ENCODE measurements around the gene CEP63.
A peak's percentile ranks its signal among the peaks of the same experiment; 100 is the strongest.
"Not testable (repeated sequence)": the region's sequence is repeated elsewhere in the genome, so short reads cannot be mapped to it uniquely, and the experiment has no call there.

CEP63 gene

DNA sequence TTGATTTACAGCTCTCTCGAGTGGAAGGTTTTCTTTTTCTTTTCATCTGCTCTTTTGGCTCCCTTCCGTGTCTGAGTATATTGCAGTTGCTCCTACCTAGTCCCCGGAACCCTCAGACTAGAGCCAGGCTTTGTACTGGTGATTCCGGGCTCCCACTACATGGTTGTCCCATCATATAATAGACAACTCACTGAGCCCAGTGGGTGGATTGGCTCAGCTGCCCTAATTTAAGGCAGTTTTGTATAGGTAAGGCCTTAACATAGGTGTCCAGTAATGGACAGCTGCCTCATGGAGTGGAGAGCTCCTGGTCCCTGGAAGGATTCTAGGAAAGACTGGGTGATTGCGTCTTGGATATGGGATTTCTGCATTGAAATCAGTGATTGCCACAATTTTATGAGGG lies 106.9 kb downstream of the CEP63 start:
- DNase-seq, result no peak

DNA sequence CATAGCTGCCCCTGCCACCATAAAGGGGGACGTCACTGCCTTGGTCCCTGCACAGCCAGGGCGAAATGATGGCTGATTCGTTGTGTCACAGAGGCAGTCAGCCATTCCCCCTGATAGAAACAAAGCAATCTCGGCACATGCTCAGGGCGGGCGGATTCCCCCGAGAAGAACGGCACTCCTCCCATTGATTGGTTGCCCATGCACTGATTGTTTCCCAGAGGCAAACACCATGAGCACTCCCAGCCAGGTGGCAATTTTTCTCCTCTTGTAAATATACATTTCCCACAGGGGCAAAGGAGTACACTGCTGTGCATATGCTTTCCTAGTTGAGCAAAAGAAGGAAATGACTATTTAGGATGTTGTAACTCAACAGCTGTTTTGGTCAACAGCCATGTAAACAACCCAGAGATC lies 108.5 kb downstream of the CEP63 start:
- DNase-seq, result no peak

DNA sequence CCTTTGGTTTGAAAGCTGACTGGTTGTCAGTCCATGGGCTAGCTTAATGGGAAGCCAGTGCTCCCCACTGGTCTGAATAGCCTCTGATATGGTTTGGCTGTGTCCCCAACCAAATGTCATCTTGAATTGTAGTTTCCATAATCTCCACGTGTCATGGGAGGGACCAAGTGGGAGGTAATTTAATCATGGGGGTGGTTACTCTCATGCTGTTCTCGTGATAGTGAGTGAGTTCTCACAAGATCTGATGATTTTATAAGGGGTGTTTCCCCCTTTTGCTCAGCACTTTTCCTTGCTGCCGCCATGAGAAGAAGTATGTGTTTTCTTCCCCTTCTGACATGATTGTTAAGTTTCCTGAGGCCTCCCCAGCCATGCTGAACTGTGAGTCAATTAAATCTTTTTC lies 109.1 kb downstream of the CEP63 start:
- not testable (repeated sequence) for DNase-seq

DNA sequence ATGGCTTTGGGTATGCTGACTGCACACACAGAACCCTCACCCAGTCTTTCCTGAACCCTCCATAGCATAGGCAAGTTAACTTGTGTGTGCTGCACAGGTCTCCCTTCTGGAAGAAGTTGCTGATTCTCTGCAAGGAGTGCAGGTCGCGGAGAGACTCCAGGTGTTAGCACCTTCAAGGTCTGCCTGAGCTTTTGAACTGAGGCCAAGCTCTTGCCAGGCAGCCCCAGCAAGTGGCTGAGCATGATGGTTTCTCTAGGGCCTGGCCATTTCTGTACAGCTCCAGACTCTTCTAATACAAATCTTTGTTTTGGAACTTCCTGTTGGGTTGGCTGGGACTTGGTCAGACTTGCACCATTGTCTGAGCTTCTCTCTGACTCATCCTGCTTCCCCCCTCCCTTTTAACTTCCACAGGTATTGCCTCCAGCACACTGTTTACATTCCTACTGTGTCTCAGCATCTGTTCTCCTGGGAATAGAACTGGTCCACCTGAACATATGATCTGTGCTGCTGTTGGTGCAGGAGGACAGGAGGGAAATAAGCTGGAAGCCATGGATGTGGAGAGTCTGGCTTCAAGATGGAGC lies 111.6 kb downstream of the CEP63 start:
- peak; percentile 78 for DNase-seq

DNA sequence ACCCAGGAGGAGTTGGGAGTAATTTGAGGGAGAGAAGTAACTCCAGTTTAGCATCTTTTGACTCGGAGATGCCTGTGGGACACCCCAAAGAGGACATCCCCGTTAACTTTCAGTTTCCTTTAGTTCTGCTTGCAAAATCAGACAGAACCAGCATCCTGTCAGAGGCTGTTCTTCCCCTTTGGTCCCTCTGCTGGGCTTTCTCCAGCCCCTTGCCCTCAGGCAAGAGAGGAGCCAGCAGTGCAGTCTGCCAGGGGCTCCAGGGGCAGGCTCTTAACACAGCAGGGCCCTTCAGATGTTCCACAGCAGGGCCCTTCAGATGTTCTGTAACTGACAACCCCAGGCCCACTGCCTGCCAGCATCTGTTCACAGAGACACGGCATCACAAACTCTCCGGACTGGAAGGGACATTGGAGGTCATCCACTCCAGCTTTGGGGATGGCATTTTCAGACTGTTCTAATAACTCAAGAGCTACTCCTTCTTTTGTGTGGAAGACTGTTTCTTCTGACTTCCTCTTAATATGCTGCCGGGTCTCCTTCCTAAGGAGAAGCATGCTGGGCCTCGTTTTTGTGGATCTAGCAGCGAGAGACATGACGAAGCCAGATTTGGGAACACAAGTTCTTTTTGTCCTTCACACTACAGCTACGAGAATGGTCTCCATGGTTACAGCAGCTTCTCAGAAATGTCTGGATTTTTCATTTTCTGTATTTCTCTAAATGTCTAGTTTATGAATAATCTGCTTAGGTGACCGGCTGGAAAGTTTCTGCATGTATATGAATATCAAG lies 113.1 kb downstream of the CEP63 start:
- no peak for DNase-seq

DNA sequence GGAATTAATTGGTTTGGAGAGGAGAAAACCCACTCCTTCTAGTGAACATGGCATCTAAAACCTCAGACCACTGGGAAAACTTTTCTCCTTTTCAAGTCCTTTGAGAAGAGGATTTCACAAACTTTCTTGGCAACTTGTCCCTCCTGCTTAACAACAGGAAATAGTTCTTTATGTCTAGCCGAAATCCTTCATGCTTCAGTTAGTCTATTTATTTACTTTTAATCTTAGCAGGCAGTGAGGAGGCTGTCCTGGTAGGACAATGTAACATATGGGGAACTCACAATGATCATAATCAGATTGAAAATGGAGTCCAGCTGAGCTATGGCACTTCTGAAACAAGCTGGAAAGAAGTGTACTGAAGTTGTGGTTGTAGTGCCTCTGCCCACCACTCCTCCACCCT lies 114.3 kb downstream of the CEP63 start:
- peak; percentile 32 for DNase-seq

DNA sequence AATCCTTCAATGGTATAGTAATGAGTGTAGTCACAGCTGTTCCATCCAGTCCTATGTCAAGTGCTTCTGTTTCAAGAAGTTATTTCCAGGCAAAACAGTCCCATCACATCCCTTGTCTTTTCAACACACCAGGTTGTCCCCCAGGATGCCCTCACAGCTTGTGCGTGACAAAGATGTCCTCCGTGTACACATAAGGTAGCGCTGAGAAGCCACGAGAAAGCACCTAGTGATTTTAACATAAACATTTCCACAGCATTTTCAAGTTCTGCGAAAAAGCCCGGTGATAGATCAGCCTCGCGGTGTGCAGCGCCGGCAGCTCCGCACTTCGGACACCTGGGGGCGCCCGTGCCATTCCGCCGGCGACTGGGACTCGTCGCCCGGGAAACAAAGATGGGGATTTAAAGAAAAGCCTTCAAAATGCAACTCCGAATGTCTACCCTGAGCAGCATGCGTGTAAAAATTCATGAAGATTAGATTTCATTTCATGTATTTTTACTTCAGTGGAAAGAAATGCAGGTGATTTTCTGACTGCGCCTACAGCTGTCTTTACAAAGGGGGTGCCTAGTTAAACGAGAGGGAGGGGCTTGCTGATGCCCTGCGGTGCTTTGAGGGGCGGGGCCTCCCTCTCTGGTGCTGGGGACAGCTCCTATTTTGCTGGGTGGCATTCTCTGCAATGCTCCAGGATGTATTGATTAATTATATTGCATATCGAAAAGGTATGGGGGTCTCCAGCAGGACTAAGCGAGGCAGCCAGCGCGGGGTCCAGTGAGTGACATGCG lies 115.0 kb downstream of the CEP63 start:
- peak; percentile 78 for DNase-seq

DNA sequence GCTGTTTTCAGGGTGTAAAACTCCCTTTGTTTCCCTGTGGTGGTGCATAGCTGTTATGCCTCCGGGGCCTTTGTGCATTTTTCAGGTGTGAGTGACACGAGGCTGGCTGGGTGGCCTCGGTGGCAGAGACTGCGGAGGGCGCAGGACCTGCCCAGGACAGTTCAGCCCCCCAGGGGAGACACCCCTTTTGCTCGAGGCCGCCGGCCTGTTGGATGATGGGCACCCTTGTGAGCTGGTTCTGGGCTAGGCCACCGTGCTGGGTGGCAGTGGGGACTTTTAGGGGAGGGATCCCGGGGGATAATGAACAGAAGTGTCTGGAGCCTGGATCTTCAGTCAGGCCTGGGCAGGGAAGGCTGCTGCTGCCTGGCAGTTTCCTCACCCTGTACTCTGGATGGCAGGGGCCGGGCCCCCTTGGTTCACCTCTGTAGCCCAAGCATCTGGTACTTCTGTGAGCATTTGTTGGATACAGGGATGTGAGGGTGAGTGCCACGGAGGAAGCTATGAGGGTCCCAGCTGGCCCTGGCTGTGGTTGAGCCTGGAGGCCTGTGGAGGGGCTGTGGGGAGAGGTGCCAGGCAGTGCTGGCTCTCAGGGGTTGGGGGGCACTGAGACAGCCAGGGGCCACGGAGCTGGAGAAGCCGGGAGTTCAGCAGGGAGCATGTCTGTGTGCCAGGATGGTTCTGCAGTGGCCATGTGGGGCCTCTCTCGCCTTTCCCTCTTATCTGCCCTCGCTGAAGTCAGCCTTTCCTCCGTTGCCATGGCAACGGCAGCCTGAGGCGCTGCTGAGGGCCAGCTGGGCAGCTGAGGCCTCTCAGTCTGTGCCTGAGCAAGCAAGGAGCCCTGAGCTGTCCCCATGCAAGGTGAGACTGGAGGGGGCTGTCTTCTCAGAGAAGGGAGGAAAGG lies 115.9 kb downstream of the CEP63 start:
- peak; percentile 83 for DNase-seq

DNA sequence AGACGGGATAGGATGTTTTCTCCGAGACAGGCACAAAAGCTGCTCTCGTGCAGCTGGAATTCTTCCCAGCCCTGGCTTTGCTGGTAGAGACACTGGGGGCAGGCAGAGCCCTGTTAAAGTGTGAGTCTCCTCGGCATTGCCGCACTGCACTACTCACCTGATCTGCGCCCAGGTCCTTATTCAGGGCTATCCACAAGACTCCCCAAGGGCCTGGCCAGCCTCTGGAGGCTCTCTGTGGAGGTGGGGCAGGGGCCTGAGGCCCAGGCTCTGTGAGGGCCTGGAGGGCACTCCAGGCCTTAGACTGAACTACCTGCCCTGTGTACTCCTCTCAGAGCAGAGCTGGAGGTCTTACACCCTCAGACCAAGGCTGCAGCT lies 116.6 kb downstream of the CEP63 start:
- no peak for DNase-seq

DNA sequence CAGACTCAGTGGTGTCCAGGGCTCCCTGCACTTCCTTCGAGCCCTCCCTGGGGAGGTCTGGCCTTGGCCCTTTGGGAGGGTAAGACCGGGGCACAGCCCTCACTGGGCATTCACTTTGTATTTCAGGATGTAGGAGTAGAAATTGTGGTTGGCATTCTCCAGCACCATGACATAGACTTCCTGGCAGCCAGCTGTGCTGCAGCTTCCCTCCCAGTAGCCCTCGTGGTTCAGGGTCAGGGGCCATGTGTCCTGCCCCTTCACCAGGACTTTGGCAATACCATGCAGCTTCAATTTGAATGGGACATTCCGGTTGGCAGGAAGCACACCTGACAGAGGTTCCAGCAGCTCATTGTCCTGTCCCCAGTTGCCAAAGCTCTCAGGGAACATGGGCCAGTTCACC lies 117.6 kb downstream of the CEP63 start:
- no peak for DNase-seq

DNA sequence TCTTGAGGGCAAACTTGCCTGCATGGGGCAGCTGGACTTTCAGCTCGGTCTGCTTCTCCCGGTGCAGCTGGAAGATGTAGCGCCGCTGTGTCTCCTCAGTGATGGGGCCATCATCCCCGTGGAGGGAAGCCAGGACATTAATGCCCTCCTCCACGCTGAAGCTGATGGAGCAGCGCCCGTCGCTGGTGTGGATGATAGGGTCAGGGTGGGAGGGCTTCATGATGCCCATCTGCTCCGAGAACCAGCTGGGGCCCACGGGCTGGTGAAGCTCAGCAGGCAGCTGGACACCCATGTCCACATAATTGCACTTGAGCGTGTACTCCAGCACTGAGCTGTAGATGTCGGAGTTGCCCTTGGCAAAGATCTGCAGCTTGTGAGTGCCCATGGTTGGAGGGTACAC lies 118.1 kb downstream of the CEP63 start:
- no peak for DNase-seq

DNA sequence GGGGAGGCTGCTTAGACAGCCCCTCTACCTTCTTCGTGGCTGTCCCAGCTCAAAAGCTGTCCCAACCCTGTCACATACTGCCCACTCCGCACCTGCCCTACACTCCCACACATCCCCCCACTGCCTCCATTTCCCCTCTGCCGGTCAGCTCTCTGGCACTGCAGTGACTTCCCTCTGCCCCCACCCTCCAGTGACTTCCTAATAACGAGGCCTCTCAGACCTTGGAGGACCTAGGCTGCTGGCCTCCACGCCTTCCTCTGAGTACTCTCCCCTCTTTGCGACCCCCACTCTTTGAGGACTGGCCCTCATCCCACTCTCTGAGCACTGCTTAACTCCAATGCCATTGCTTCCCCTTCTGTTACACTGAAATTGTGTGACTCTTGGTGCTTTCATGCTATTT lies 119.7 kb downstream of the CEP63 start:
- no peak for DNase-seq

DNA sequence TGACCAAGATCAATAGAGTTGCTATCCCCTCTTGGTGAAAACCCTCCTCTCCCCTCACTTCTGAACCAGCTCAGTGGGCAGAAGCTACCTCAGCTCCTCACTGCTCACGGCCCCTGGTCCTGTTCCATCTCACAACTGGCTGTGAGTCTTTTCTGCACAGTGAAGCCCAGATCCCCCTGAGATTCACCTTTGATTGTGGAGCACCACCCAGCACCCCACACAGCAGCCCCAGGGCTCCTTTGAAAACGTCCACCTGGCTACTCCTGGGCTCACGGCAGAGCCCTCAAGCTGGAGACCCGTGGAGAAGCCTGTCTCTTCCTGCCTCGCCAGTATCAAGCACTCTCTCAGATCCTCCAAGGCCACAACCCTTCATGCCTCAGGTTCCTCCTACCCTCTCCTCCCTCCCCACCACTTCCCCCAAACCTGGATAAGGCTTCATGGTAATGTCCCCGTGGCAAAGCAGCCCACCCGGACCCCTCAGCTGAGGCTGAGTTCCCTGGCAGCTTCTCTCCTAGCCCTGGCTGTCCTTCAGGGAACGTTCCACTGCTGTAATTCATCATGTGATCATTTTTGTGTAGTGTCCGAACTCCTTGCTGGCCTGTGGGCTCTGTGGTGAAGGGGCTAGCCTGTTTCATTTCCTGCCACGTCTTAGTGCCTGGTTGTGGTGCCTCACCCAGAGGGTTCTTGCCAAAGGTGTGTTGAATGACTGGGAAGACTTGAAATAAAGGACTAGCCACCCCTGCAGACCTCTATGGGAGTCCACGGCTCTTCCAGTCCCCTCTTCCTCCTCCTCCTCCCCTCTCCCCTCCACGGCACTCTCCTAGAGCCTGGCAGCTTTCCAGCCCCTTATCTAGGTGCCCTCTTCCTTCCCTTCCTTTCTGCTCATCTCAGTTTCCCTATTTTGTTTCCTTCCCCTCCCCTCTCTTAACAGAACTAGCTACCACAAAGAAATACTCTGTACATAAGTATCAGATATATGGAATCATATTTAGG lies 120.5 kb downstream of the CEP63 start:
- no peak for DNase-seq

DNA sequence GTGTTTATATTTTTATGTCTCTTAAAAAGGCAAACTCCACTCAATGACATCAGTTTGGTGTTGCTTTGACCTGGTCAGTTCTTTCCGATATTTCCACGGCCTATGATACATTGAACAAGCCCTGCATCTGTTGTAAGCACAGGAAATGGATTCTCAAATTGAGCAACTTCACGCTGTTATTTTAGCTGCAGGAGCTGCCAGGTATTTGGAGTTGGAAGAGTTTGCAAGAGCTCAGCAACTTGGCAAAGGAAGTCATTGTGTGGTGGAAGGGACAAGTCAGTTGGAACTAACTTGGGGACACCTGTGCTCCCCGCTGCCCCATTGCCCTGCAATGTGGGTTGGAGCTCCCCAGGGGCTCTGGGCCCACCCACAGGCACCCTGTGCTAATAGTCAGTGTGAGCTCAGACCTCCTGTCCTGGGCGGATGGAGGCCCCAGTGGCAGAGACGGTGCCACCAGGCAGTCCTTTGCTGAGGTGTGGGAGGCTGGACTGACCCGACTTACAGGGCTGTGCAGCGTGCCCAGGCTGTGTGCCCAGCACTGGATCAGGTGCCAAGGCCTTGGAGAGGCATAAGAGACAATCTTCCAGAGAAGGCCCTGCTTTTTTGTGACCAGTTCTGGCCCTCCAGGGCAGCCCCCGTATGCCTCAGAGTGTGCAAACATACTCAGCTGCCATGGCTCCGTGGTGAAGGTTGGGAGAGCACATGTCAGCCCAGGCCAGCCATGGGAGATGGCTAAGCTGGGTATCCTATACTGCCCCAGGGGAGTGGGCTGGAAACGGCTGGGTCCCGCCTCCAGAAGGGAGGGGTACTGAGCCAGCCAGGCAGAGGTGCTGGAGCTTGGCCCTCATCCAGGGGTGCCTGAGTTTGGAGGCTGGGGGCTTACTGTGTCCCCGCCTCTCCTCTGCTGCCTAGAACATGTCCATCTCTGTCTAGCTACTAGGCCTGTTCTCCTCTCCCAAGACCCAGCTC lies 121.5 kb downstream of the CEP63 start:
- DNase-seq, result no peak

DNA sequence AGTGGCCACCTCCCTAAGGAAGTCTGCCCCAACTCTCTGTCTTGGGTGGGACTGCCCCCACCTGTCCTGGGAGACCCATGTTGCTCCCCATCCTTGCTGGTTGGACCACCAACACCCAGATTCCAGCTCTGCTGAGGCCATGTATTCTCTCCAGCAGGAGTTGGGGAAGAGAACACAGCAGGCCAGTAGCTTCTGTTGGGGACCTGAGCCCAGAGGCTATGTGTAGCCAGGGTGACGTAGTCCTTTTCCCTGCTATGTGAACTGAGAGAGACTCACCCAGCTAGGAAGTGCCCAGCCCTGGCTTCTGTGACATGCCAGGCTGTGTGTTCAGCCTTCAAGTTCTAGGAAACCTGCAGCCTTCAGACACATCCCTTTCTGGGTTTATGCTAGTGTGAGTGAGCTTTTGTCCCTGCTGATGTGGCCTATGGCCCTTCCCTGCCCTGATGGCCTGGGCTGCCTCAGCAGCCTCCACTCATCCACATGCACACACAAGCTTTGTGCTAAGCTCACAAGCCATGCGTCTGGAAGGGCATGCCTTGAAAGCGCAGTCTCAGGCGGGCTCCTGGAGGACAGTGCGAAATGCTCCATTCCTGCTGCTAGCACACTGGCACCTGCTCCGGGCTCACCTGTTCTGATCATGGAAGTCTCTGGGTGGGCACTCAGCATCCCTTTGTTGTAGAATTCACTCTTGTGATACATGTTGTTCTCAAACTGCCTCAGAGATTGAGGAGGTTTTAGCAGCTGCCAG lies 122.3 kb downstream of the CEP63 start:
- no peak for DNase-seq

DNA sequence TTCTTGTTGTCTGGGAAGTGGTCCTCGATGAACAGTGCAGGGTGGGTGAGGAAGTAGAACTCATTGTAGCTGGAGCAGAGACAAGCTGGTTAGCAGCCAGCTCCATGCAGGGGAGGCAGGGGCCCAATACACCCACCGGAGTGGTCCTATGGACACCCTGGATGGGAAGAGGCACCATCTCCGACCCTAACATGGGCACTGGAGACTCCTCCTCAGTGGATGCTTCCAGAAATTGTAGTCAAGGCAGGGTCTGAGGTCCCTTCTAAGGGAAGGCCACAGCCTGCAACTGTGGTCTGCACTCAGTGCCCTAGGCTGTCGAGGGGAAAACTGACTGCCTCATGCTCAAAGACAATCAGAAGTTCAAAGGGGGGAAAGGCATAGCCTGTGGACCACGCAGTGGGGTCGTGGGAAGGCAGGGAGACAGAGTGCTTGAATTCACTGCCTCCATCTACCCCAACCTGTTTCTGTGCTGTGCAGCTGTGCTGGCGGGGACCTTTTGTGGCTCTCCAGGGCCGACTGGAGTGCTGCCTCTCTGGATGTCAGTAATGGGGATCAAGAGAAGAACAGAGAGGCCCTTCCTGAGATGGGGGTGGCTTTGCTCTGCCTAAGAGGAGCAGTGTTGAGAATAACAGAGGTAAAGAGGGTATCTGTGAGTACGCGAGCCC lies 123.0 kb downstream of the CEP63 start:
- DNase-seq, result no peak

DNA sequence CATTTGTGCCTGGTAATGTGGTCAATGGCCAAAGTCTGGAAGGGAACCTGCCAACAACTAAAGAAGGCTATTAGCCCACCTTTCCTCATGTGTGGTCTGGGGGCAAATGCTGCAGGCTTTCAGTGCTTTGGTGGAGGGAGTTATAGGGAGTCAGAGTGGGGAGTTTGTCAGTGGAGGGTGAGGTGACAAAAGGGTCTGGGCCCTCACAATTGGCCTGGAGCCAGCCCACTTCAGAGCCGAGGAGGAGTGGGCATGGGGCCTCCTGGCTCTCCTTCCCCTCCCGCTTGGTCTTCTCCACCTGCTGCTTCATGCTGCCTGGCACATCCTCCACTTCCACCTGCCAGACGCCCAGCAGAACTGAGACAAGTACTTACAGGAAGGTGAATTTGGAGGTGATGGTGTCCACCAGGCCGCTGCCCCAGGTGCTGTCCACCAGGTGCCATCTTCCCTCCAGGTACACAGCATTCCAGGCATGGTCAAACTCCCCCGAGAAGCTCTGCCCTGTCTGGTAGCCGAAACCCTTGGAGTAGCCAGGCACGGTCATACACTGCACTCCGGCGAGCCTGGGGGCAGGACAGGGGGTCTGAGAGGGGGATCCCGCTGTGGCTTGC lies 124.1 kb downstream of the CEP63 start:
- DNase-seq, result no peak

Data from DMS53 (cell line).